ENCODE results near the gene CUL5. TPM values are rescaled to one million over a fixed set of nuclear protein-coding genes. Genes with fewer than 3 reads are reported as not detected.

CUL5 gene
- polyA plus RNA-seq, 3 donors = 24.7 to 37.8 (median 36.7) TPM

DNA sequence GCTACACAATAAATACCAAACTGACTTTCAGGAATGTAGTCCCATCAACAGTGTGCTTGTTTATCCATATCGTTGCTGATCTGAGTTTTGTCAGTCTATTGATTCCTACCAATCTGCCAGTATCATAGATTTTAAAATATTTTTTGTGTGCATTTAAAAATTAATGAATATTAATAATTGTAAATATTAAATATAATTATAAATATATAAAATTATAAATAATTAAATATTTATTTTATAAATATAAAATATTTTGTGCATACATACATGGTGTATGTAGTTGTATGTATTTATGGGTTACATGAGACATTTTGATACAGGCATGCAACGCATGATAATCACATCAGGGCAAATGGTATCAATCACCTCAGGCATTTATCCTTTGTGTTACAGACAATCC, 53.6 kb downstream of the CUL5 start:
- no peak overlapping the region for H3K27ac ChIP-seq (ENCODE audit: low read depth in 1 of 2, low read length in 2 of 2)
- TF ChIP-seq, protein P1, sequence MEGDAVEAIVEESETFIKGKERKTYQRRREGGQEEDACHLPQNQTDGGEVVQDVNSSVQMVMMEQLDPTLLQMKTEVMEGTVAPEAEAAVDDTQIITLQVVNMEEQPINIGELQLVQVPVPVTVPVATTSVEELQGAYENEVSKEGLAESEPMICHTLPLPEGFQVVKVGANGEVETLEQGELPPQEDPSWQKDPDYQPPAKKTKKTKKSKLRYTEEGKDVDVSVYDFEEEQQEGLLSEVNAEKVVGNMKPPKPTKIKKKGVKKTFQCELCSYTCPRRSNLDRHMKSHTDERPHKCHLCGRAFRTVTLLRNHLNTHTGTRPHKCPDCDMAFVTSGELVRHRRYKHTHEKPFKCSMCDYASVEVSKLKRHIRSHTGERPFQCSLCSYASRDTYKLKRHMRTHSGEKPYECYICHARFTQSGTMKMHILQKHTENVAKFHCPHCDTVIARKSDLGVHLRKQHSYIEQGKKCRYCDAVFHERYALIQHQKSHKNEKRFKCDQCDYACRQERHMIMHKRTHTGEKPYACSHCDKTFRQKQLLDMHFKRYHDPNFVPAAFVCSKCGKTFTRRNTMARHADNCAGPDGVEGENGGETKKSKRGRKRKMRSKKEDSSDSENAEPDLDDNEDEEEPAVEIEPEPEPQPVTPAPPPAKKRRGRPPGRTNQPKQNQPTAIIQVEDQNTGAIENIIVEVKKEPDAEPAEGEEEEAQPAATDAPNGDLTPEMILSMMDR (IDR thresholded peaks at IDR 0.05) = no peak
- H2AFZ ChIP-seq (ENCODE audit: insufficient read depth, low read depth, low read length, poor library complexity, severe bottlenecking) = no peak overlapping the region
- Mint-ChIP-seq H3K27ac (no peak overlapping the region), H3K4me1 (no peaks in the 10 kb centered on the region), H3K4me3 (no peak overlapping the region), H3K36me3 (peaks cover 62 to 73% of the 10 kb centered on the region in 2 donors), H3K9me3 (peaks cover 0 to 3% (median 0%) of the 10 kb centered on the region in 7 donors), H3K27me3 (ENCODE audit: low read depth in 3 of 3) (no peaks in the 10 kb centered on the region)
- no CpG with 5 or more reads among the region's 2 CpGs for WGBS (ENCODE audit: insufficient coverage)
- H3K4me2 ChIP-seq (replicated peaks; ENCODE audit: extremely low read depth, low read length, poor library complexity, severe bottlenecking) = no peak overlapping the region
- peaks cover 9% of the 10 kb centered on the region for H4K20me1 ChIP-seq (ENCODE audit: insufficient read depth, low read length)
- H3K36me3 ChIP-seq (replicated peaks in 1 of 2; ENCODE audit: control insufficient read depth in 1 of 2, insufficient read depth in 2 of 2, low read length in 2 of 2) = peaks cover 51 to 89% of the 10 kb centered on the region in 2 donors
- H3K4me1 ChIP-seq (ENCODE audit: control insufficient read depth in 1 of 2, insufficient read depth in 2 of 2, low read length in 2 of 2) = no peaks in the 10 kb centered on the region
- no peaks in the 10 kb centered on the region for H3K9me3 ChIP-seq (replicated peaks in 1 of 2; ENCODE audit: control insufficient read depth in 1 of 2, insufficient read depth in 1 of 2, low read length in 2 of 2)
- no peak overlapping the region for H3K4me3 ChIP-seq (replicated peaks in 1 of 3; ENCODE audit: low read depth in 2 of 3, low read length in 3 of 3)
- no peak for DNase-seq
- H3K9ac ChIP-seq (ENCODE audit: insufficient read depth, low read length, poor library complexity, severe bottlenecking) = no peak overlapping the region
- H3K79me2 ChIP-seq (ENCODE audit: insufficient read depth, low read length) = no peaks in the 10 kb centered on the region
- intact Hi-C loops (cut with micrococcal nuclease) = no loop called here
- H3K27me3 ChIP-seq (ENCODE audit: control insufficient read depth in 2 of 2, insufficient read depth in 2 of 2, low read length in 2 of 2) = no peaks in the 10 kb centered on the region

DNA sequence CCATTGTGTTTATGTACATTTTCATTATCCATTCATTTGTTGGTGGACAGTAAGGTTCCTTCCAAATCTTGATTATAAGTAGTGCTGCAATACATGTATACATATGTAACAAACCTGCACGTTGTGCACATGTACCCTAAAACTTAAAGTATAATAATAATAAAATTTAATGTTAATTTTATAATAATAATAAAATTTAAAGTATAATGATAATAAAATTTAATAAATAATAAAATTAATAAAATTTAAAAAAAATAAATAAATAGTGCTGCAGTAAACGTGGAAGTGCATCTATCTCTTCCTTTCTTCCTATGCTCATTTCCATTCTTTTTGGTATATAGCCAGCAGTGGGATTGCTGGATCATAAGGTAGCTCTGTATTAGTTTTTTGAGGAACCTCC, 54.7 kb downstream of the CUL5 start:
- no CpG with 5 or more reads among the region's 2 CpGs for WGBS (ENCODE audit: insufficient coverage)
- intact Hi-C loops (cut with micrococcal nuclease) = no loop called here
- Histone ChIP-seq H4K20me1 (ENCODE audit: insufficient read depth, low read length) (peaks cover 9% of the 10 kb centered on the region), H2AFZ (ENCODE audit: insufficient read depth, low read depth, low read length, poor library complexity, severe bottlenecking) (no peak overlapping the region), H3K4me3 (replicated peaks in 1 of 3; ENCODE audit: low read depth in 2 of 3, low read length in 3 of 3) (no peak overlapping the region), H3K4me2 (replicated peaks; ENCODE audit: extremely low read depth, low read length, poor library complexity, severe bottlenecking) (no peak overlapping the region), H3K36me3 (replicated peaks in 1 of 2; ENCODE audit: control insufficient read depth in 1 of 2, insufficient read depth in 2 of 2, low read length in 2 of 2) (peaks cover 48 to 89% of the 10 kb centered on the region in 2 donors), H3K9ac (ENCODE audit: insufficient read depth, low read length, poor library complexity, severe bottlenecking) (no peak overlapping the region), H3K27ac (ENCODE audit: low read depth in 1 of 2, low read length in 2 of 2) (no peak overlapping the region), H3K4me1 (ENCODE audit: control insufficient read depth in 1 of 2, insufficient read depth in 2 of 2, low read length in 2 of 2) (no peaks in the 10 kb centered on the region), H3K79me2 (ENCODE audit: insufficient read depth, low read length) (no peaks in the 10 kb centered on the region), H3K9me3 (replicated peaks in 1 of 2; ENCODE audit: control insufficient read depth in 1 of 2, insufficient read depth in 1 of 2, low read length in 2 of 2) (no peaks in the 10 kb centered on the region), H3K27me3 (ENCODE audit: control insufficient read depth in 2 of 2, insufficient read depth in 2 of 2, low read length in 2 of 2) (no peaks in the 10 kb centered on the region)
- Mint-ChIP-seq H3K4me1 (no peaks in the 10 kb centered on the region), H3K27ac (no peak overlapping the region), H3K9me3 (peaks cover 0 to 3% (median 0%) of the 10 kb centered on the region in 7 donors), H3K4me3 (no peak overlapping the region), H3K36me3 (peaks cover 62 to 75% of the 10 kb centered on the region in 2 donors), H3K27me3 (ENCODE audit: low read depth in 3 of 3) (no peaks in the 10 kb centered on the region)
- TF ChIP-seq, protein P1 (IDR thresholded peaks at IDR 0.05) = no peak
- no peak for DNase-seq
